Activated CD8-positive, alpha-beta memory T cell treated with anti-CD3 and anti-CD28 coated beads, Interleukin-2, amount 50 U/mL, for 4 hours (primary cell): ENCODE measurements around the gene MINAR1.

Source experiments
- DNase-seq: peaks from one replicate; pipeline ENCODE4 v3.0.0-alpha.2; 2020

The MINAR1 gene

DNA sequence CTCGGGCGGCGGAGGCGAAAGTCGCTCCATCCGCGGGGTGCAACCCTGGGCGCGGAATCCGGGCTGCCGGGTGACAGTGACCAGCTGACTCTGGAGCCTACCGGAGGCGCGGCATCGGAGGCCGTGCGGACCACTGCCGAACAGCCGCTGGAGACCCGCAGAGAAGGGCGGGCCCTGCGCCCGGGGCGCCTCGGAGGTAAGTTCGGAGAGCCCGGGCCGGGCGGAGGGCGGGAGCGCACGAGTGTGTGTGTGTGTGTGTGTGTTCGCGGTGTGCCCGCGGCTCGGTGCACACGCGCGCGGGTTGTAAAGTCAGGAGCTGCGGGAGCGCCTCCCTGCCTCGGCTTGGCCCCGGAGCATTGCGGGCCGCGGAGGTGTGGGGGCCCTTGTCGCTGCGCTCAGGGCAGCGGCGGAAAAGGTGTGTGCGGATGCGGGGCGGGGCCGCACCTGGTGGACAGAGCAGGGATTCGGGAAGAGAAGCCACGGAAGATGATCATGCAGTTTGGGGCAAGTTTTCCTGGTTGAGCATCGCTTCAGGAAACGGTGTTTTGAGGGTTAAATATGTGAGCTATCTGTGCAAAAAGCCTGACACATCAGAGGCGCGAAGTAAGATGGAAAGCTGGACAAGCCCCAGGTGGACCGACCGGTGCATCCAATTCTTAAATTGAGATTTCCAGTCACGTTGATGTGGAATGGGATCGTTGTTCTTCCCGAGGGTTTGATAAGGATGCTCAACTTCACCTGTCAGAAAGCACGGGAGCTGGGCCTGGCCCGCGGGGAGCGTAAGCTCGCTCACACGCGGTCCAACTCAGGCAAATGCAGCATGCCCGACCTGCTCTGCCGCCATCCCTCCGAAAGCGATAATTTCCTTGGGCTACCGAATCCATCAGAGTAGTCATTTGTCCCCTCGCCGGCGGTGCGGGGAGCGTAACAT is 474 bp downstream of the MINAR1 start:
- DNase-seq, result no peak

DNA sequence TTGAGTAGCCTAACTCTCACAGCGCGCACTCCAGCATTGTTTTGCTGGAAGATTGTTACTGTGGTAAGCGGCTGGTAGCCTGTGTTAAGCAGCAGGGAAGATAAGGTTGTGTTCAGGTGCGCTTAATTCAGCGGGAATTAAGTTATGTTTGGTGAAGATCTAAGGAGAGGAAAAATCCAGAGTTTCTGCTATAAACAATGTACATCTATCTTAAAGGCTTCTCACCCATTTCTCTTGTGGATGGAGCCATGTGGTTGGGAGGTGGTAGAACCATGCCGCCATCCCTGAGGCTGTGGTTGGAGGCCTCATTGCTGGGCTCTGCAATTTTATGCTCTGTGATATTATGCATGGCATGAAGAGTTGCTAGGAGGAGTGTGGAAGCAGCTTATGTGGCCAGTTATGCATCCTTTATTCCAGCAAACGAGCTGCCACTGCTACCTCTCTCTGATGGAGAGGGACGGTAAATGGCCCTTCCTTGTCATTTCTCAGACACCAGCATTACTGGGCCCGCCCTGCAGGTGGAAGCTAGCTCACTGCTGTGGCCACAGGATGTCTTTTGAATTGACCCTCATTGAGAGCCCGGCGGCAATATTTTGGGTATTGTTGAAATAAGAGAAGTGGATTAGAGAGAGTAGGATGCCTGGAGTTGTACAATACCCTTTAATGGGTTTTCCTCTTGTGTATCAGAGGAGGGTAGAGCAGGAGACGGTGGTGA is 1.3 kb downstream of the MINAR1 start:
- DNase-seq, result no peak

DNA sequence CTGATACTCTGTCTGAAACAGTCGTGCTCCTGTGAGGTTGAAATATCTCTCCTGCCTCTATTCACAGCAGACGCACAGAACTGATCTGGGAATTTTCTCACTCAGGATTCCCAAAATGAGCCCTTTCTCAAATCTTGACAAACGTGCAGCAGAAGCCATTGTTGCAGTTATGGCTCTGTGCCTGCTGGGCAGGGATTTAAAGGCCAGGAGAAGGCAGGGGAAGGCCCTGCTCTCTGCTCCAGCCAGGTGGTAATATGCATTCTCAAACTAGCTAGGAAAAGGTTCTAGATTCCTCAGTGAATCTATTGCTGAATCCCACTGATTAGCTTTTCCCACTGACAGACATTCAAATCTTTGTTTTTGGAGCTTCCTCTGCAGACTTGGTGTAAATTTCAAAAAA is 2.2 kb downstream of the MINAR1 start:
- DNase-seq, result no peak

DNA sequence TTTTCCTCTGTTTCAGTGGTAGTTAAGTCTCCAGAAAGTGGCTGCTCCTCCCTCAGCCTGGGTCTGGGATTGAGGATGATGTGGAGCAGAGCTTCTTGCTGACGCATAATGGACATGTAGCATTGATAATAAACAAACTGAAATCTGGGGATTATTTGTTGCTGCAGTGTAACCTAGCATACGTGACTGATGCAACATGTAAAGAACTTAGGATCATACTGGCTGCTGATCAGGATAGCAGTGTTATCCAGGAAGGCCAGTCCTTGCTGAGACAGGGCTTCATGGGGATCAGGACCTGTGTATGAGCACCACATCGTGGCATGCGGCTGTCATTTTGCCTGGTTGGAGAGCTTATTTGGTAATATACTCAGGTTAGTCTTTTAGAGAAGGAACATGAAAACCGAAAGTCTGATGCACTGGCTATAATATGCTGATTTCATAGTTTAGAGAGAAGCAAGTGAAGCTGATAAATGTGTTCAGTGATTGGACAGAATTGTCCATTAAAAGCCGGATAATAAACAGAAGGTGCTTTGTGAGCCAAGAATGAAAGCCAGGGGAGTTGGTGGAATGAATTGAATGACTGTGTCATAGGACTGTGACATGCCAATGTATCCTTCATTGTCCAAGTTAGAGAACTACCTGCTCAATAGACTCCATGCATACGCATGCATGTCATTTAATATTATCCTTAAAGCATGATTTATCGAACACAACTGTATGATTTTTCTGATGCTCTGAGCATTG is 4.1 kb downstream of the MINAR1 start:
- no peak for DNase-seq

DNA sequence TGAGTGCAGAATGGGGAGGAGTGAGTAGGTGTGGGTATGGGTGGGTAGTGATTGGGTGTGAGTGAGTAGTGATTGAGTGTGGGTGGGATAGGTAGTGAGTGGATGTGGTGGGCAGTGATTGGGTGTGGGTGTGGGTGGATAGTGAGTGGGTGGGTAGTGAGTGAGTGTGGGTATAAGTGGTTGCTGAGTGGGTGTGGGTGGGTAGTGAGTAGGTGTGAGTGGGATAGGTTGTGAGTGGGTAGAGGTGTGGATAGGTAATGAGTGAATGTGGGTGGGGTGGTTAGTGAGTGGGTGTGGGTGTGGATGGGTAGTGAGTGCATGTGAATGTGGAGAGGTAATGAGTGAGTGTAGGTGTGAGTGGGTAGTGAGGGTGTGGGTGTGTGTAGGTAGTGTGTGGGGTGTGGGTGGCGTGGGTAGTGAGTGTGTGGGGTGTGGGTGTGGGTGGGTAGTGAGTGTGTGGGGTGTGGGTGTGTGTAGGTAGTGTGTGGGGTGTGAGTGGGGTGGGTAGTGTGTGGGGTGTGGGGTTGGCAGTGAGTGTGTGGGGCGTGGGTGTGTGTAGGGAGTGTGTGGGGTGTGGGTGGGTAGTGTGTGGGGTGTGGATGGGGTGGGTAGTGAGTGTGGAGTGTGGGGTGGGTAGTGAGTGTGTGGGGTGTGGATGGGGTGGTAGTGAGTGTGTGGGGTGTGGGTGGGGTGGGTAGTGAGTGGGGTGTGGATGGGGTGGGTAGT is 5.3 kb downstream of the MINAR1 start:
- no peak for DNase-seq

DNA sequence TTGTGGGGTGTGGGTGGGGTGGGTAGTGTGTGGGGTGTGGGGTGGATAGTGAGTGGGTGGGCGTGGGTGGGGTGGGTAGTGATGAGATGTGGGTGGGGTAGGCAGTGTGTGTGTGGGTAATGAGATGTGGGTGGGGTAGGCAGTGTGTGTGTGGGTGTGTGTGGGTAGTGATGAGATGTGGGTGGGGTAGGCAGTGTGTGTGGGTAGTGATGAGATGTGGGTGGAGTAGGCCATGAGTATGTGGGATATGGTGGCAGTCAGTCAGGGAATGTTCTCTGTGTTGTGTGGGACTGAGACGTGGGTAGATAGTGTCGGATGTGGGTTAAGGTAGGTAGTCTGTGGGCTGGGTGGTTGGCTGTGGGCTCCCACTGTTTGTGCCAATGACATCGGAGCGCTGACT is 7.1 kb downstream of the MINAR1 start:
- no peak for DNase-seq

DNA sequence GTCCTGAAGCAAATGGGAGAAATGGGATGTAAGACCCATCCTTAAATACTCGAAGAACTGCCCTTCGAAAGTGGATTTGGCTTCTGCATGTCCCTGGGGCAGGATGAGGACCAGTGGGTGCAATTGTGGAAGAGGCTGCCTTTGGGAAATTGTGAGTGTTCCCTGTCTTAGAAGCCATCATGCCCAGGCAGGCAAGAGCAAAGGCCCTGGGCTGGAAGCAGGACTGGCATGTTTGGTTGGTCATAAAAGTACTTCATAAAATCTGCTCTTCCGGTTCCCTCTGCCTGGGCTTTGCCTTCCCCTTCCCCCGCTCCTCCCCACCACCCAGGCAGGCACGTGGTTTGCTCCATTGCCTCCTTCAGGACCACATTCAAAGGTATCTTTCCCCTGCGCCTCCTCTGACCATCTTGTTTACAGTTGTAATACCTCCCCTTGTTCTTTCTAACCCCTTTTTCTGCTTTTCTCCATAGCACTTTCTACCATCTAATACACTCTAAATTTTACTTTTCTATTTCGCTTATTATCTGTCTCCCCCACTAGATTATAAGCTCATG is 8.3 kb downstream of the MINAR1 start:
- no peak for DNase-seq

DNA sequence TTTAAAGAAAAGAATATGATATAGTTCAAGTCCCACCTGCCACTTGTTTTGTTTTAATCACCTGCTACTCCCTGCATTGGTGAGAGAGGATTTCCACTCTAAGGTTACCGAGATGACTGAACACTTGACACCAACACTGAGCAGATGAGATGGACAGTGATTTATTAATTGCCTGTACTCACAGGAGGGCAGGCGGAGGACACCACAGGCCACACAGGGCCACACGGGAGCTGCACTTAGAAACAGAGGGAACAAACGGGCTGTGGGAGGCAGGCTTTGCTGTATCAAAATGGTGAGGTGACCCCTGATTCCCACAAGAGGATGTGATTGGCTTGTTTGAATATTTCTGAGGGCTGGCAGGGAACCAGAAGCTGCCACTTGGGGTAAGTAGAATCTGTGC is 10.8 kb downstream of the MINAR1 start:
- DNase-seq, result no peak

DNA sequence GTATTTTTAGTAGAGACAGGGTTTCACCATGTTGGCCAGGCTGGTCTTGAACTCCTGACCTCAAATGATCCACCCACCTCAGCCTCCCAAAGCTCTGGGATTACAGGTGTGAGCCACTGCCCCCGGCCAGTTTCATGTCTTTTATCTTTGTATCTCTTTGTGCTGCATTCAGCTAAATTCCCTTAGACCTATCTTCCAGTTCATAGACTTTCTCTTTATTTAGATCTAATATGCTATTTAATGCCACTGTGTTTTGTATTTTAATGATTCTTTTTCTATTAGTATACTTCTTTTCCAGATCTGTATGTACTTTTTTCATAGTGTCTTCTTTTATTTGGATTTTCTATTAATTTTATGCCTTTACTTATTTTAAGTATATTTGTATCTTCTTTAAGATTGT is 14.9 kb downstream of the MINAR1 start:
- DNase-seq, result no peak

DNA sequence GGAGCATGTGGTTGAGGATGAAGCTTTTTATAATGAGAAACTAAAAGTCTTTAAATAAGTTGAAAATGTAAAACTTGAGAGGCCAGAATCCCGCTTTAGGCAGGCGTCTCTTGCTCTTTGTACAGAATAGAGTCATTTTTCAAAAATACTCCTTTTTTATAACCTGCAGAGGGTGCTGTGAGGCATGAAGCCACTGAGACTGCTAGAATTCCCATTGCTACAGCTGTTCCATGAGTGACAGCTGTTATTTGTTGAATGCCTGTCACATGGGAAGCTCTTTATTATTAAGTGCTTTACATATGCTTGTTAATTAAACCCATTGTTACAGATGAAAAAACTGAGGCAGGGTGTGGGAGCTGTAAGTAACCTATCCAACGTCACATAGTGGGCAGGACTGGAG is 18.5 kb downstream of the MINAR1 start:
- DNase-seq, result no peak

DNA sequence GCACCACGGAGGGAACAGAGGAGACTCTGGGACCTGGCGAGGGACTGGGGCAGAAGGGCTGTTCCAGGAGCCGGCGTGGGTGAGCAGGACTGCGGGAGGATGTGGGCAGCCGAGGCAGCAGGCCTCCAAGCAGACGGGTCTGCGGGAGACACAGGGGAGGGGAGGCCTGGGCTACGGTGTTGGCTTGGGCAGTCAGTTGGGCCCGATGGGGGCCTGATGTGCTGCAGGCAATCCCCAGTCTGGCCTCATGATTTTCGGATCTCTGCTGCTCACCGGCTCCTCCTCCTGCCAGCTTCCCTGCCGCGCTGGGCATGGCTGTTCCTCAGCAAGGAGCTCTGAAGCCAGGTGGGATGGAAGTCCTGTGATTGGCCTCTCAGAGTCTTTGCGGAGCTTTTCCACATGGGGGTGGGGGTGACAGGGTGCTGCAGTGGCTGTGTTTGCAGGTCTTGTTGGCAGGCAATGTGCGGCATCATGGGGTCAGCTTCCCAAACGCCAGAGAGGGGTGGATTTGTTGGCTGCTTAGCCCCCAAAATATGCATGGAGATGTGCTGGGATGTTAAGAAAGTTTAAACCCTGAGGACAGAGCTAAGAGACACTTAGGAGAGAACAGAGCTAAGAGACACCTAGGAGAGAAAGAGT is 19.3 kb downstream of the MINAR1 start:
- DNase-seq, result no peak

DNA sequence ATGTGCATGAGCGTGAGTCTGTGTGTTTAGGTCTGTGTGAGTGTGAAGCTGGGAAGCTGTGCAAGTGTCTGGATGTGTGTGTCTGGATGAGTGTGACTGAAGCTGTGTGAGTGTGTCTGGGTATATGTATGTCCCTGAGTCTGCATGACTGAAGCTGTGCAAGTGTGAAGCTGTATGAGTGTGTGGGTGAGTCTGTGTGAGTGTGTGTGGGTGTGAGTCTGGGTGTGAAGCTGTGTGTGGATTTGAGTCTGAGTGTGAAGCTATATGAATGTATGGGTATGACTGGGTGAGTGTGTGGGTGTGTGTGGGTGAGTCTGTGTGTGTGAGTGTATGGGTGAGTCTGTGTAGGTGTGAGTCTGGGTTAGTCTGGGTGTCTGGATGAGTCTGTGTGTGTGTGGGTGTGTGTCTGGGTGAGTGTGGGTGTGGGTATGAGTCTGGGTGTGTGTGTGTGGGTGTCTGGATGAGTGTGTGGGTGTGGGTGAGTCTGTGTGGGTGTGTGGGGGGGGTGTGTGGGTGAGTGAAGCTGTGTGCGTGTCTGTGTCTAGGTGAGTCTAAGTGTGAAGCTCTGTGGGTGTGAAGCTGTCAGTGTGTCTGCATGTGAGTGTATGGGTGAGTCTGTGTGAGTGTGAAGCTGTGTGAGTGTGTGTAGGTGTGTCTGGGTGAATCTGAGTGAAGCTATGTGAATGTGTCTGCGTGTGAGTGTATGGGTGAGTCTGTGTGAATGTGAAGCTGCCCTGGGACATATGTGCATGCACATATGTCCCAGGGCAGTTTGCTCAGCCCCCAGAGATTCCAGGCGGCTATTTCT is 20.3 kb downstream of the MINAR1 start:
- no peak for DNase-seq

DNA sequence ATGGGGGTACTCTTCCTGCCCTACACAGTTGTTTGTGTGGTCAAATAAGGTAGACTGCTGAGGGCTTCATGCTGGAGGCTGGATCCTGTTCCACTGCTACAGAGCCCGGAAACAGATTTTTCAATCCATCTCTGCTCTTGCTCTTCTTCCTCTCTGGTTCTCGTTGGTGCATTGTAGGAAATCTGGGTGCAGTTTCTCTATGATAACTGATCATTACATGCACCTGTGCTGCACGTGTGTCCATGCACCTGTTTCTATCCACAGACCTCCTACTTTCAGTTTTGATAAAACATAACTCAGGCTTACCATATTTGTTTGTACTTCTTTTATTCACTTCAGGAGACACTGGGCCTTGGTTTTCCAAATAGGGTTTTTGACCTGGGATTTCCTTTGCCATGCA is 21.3 kb downstream of the MINAR1 start:
- DNase-seq, result no peak

DNA sequence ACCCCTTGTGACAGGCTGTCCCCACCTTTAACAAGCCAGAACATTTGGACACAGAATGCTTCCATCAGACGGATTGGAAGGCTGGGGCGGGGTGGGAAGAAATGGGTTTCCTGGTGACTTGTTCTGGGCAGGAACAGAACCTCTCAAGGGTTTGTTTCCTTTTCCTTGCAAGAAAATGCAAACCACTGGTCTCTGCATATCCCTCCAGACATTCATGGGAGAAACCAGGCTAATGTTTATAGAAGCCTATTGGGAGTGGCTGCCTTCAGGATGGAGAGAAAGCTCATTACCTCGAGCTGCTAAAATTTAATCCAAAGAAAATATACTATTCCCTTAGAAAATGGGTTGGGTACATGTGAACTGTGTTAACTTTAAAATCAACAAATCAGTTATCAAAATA is 21.9 kb downstream of the MINAR1 start:
- no peak for DNase-seq

DNA sequence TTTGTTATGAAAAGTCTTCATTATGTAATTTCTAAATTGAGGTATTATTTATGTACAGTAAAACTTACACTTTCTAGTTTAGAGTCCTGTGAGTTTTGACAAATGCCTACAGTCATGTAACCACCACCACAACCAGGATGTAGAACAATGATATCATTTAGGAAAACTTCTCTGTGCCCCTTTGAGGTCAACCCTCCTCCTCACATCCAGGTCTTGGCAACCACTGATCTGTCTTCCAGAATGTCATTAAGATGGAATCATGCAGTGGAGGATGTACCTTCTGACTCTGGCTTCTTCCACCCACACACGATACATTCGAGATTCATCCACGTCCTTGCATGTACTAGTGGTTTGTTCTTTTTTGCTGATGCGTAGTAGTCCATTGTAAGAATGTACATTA is 23.2 kb downstream of the MINAR1 start:
- no peak for DNase-seq

DNA sequence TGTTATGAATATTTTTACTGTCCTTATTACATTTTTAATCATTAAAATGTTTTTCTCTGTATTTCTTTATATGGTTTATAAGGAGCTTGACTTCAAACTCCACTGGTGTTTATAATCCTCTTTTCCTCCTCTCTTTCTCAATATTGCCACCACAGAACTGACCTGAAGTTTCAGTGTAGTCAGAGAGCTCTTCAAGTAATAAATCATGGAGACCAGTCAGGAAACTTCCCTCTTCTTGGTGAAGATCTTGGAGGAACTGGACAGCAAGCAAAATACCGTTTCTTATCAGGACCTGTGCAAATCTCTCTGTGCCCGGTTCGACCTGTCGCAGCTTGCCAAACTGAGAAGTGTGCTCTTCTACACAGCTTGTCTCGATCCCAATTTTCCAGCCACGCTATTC is 23.8 kb downstream of the MINAR1 start:
- no peak for DNase-seq

DNA sequence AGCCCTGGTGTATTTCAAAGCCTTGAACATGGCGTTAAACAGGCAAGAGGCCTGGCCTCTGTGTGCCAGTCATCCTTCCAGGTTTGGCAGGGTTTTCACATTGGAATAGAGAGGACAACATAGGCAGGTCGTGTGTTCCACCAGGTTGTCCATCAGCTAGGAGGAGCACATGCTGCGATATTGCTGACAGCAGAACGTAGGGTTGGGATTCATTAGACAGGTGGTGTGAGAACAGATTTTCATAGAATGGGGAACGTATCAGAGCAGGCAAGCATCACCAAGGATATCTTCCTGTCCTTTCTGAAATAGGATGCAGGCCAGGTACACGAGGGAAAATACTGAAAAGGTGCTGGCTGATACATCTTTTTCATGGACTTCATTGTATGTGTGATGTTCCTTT is 26.4 kb downstream of the MINAR1 start:
- DNase-seq, result no peak

DNA sequence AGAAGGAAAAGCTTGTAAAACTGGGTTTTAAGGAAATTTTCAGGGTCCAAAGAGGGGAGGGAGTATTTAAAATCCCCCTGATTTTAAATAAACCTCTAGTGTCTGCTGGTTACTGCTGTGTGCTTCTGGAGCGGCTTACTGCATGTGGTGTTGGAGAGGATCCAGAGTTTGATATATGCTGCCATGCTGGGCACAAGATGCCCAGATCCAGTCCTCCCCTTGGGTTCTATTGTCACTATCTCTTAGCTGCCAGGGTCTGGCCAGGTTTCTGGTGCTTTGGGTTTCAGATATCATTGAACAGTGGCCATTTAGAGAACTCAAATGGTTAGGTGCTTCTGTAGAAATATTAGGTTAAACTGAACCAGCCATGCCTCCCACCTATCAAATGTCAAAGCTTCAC is 27.5 kb downstream of the MINAR1 start:
- no peak for DNase-seq

DNA sequence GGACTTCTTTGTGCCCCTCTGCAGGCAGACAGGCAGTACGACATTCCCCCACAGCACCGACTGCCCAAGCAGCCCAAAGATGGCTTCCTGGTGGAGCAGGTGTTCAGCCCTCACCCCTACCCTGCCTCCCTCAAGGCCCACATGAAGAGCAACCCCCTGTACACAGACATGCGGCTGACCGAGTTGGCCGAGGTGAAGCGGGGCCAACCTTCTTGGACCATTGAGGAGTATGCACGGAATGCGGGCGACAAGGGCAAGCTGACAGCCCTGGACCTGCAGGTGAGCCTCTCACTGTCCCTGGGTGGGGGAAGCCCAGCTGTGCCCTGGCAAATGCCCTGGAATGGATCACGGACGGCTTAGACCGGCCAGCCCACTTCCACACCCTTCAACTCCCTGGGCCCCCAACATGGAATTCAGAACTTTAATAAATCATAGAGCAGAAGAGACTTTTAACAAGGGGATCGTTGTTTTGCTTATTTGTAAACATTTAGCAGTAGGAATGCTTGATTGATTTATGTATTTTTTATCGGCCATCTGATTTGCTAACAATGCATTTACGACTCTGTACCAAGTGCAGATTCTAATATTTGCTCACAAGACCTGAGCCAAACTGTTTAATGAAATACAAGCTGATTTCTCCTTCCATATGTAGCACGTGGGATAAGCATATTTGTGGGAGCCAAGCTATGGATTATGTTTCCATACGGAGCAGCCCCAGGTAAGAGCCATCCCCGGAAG is 31.1 kb downstream of the MINAR1 start:
- DNase-seq, result no peak

DNA sequence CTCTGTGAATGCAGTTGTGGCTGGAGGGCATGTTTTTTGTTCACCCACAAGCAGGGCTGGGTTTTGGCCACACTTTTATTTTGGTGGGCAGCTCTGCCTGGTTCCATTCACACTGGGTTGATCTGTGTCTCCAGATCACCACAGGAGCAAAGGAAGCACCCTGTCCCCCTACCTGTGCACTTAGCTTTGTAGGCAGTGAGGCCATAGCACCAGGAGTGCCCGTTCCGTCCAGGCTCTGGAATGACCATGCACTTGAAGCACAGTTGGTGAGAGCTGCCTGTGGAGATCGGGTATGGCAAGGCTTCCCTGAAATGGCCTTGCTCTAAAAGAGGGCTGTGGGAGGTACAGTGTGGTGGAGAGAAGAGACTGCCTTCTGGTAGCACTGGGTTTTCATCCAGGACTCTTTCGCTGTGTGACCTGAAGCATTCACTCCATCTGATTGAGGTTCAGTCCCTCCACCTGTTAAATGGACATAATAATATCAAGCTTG is 31.7 kb downstream of the MINAR1 start:
- no peak for DNase-seq
